ENCODE measurements around the gene MICB.

MICB gene

GRCh38 chr6:31543639-31544038 is 45.7 kb downstream of the MICB start:
- DNase-seq, result no peak

GRCh38 chr6:31544676-31545075 is 46.7 kb downstream of the MICB start:
- DNase-seq, result no peak

DNA sequence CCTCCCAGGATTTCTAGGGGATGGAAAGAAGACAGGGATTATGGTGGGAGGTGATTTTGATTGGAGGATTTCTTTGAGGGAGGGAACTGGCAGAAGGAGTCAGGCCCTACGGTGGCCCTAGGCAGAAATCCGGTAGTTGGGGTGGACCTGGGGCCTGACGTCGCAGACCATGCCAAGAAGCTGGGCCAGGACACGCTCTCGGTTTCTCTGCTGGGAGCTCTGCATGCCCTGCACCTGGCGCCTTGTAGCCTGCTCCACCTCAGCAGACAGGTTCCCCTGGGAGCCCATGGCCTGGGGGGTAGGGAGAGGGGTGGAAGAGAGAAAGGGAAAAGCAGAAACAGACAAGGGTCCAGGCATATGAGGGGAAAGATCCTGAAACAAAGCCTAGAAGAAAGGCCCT is 47.3 kb downstream of the MICB start:
- DNase-seq, result no peak

DNA sequence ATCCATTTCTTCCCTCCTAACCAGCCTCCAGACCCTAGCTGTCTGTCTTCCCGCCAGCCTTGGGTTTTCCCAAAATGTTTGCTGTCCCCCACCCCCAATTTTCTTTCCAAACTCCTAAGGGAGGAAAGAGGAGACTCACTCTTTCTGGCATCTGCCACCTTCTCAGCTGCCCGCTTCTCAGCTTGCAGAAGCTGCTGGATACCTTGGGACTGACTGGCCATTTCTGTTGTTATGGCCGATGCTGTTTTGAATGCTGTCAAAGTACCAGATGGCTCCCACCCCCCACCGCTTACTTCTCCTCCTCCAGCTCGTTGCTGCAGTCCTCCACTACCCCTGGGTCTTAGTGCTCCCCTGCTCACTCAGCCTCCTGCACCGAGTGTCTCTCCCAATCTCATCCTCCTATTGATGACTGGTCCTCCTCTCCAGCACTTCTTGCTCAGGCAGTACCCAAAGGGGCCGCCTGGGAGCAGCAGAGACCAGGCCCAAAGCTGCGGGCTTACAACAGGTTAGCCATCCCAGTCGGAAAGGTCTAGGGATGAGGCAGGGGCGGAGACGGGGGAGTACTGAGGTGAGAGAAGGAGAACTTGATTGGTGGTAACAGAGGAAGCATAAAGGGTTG is 48.5 kb downstream of the MICB start, which contains the start of gene ATP6V1G2:
Gene ATP6V1G2 (minus strand): TSS at position 270 of the 619 bp plus-strand sequence. CDS start 49 bp downstream, at position 221.
- DNase-seq, result peak; percentile 98

- peak; percentile 99 for DNase-seq
These were observed 49.2 kb downstream of the MICB start, which contains the start of gene NFKBIL1 for GRCh38 chr6:31546958-31547726. TSS of gene NFKBIL1 (plus strand) at chr6:31547608. CDS start at chr6:31547695, 87 bp downstream.

GRCh38 chr6:31547727-31548543 is 50.0 kb downstream of the MICB start:
- DNase-seq, result no peak

DNA sequence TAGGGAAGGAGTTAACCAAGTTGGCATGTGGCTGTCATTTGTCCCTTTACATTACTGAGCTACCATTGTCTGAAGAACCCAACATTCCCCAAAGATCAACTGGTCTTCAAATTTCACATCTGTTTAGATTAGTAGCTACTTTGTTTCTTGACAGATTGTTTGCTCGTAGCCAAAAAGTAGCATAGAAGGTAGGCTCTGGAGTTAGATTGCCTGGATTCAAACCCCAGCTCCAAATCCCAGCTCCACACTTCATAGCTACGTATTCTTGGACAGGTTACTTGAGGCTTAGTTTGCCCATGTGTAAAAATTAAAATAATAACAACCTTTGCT is 50.6 kb downstream of the MICB start:
- no peak for DNase-seq

DNA sequence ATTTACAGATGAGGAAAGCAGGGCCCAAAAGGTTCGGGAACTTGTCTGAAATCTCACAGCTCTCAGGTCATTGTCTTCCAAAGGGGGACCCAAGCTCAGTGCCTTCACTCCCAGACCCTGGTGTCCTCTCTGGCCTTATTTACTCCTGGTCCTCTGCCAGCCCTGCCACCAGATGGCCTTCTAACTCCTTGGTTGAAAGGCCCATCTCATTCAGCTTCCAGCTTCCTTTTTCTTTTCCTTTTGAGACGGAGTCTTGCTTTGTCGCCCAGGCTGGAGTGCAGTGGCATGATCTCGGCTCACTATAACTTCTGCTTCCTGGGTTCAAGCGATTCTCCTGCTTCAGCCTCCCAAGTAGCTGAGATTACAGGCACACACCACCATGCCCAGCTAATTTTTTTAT is 53.4 kb downstream of the MICB start:
- DNase-seq, result peak; percentile 92

GRCh38 chr6:31556307-31556706 is 58.4 kb downstream of the MICB start:
- DNase-seq, result no peak

DNA sequence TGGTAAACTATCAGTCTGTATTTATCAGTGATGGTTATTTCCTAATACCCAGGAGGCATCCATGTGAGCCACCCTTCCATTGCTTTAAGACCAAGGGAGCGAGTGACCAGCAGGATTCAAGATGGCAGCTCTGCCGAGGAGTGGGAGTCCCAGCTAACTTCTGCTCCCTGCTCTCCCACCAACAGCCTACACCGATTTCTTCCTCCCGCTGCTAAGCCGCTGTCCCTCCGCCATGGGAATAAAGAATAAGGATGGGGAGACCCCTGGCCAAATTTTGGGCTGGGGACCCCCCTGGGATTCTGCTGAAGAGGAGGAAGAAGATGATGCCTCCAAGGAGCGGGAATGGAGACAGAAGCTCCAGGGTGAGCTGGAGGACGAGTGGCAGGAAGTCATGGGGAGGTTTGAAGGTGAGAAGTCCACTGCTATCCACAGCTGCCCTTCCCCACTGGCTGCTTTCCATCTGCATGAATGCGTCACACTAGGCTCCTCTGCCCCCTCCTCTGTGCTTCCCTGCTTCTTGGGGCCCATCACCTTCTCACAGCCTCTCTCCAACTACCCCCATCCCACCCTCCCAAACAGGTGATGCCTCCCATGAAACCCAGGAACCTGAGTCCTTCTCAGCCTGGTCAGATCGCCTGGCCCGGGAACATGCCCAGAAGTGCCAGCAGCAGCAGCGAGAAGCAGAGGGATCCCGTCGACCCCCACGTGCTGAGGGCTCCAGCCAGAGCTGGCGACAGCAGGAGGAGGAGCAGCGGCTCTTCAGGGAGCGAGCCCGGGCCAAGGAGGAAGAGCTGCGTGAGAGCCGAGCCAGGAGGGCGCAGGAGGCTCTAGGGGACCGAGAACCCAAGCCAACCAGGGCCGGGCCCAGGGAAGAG is 59.7 kb downstream of the MICB start:
- no peak for DNase-seq

DNA sequence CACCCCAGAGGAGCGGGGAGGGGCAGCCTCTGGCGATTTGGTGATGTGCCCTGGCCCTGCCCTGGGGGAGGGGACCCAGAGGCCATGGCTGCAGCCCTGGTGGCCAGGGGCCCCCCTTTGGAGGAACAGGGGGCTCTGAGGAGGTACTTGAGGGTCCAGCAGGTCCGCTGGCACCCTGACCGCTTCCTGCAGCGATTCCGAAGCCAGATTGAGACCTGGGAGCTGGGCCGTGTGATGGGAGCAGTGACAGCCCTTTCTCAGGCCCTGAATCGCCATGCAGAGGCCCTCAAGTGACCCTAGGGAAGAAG is 60.3 kb downstream of the MICB start:
- no peak for DNase-seq

DNA sequence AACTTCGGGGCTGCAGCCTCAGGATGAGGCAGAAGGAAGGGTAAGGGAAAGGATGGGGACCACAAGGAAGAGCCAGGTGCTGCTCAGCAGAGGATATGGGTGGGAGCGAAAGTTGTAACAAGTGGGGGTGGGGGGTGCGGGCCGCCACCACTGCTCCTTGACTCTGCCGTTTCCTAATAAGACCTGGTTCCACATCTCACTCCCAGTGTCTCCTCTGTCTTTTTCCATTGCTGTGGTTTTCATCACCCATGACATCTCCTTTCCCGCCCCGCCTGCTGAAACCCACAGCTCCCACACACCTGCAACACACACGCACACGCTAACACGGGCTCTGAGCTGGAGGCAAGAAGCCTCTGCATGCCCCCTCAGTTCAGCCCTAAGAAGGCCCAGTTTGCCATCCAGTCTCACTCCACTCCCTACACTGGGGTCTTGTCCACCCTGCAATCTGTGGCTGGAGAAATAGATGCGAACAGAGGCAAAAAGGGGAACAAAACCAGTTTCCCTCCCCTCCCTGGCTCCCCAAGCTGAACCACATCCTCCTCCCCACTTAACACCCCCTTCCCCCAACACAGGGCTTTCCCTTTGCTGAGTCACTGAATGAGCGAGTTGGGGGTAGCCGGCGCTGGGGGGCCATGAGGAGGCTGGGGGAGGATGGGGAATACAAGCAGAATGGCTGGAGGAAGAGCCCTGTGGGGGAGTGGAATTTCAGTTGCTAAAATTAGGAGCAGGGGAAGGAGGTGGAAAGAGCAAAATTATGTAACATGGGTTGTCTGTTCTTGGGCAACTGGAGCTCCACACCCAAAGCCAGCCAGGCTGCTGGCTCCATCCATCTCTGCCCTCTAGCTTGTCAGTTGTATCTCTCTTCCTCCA is 60.9 kb downstream of the MICB start:
- DNase-seq, result peak; percentile 88

DNA sequence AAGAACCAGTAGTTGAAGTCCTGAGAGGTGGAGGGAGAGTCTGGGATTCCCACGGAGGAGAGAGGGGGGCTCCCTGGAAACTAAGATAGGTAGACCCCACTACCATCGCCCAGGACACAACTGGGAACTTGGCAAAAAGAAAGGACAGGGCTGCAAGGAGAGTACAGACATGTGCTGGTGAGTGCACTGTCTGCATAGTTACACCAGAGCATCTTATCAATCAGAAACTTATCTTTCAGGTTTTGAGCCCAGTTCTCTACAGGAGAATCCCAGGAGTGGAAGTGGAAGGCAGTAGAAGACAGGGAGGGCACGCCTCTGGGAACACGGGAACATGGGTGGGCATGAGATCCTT is 61.6 kb downstream of the MICB start:
- no peak for DNase-seq

DNA sequence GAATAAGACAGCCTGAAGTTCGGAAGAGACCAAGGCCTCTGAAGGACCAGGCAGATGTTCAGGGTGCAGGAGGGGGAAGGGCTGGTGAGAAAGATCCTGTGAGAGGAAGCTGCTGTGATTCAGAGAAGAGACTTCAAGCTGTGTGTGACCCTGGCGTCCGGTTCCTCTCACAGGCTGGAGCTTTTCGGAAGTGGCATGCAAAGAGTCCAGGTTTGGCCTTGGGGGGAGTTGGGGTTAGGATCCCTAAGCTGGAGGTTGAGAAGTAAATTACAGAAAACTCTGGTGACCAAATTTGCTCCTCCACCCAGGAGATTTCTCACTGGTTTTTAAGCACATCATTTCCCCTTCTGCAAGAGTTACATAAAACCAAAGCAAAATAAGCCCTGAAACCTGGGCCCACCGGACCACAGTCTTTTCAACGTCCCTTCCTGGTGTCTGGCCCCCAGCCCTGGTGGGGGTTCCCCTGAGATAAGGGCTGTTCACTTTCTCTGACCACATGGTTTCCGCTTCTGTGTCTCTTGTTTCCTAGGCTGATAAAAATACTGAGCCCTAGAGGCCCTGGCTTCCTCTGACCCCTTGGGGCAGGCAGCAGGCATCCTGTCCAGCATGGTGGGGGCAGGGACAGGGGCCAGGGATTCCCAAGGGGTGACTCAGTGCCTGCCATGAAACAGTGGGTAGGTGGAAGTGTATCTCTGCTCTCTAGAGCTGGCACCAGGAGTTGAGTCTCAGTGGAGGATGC is 62.2 kb downstream of the MICB start:
- DNase-seq, result peak; percentile 76

DNA sequence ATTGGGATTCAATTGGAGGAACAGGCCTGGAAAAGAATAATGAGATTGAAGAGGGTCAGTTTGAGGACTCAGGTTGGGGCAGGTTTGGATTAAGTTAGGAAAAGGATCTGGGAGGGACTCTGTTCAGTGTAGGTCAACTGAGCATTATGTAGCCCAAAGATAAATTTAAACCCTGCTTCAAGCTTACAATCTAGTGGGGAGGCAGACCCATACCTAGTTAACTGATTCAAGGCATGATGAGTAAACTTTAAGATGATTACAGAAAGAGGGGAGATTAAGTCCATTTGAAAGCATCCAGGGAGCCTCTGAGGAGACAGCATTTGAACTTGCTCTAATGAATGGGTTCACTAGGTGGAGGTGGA is 62.7 kb downstream of the MICB start:
- DNase-seq, result no peak

Measured in OCI-M1 (cell line).